Cerebellar cortex (tissue), 1 donor: ENCODE data around the gene GRM5.
"Not testable (repeated sequence)": the region's sequence is repeated elsewhere in the genome, so short reads cannot be mapped to it uniquely, and the experiment has no call there.

Source experiments
- DNase-seq: peaks from one replicate; pipeline ENCODE4 v3.0.0-alpha.2; 2015; ENCODE audit warnings: low spot score

Gene GRM5

DNA sequence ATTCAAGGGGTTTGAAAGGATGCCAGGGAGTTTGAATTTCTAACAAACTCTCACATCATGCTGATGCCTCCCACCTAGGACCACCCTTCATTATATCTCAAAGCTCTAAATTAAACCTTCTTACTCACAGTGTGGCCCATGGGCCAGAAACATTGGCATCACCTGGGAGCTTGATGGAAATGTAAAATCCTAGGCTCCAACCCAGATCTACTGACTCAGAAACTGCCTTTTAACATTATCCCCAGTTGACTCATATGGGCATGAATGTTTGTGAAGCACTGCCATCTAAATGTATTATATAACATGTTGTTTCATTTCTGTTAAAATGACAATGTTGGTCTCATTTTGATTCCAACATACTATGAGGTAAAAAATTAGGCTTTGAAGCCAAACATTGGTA lies 90.3 kb downstream of the GRM5 start:
- DNase-seq: not testable (repeated sequence)

DNA sequence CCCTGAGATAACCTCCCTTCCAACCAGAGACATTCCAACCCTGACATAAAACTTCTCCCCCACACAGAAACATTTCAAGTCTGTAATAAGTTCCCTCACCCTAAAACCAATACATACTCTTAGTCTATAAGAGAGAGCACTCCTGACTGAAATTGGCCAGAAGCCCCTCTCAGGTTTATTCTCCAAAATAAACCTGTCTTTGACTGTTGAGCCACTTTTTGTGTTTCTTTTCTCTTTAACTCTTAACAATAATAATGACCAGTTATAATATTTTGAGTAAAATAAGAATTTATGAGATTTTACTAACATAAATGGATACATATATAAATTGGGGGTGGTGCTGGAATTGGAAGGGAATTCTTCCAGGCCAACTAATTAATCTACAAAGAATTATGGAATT lies 93.6 kb downstream of the GRM5 start:
- DNase-seq: no peak

DNA sequence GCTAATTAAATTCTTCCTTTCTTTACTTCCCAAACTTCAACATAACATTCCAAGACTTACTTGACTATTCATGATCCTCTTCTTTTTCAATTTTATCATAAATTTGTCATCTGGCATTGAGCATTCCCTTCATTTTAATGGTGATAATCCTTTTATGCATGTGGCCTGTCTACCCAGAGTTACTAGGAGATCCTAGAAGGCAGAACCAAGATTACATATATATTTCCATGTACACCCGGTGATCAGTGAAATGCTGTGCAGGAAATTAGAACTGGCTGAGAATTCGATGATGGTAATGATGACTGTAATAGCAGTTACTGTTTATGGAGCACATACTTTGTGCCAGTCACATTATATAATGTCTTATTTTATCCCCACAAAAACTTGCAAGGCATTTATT lies 104.2 kb downstream of the GRM5 start:
- not testable (repeated sequence) for DNase-seq

DNA sequence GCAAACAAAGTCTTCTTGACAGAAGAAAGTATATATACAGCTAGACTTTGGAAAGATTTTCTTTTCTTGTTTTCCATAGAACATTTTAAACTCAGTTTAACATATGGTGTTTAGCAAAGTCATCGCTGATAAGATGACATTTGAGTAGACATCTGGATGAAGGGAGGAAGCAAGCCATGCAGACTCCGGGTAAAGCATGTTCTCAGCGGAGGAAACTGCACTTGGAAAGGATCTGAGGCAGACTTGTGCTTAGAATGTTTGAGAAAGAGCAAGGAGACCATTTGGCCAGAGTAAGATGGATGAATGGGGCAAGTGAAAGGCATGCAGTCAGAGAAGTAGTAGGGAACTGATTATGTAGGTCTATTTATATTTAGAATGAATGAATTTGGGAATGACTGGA lies 105.9 kb downstream of the GRM5 start:
- not testable (repeated sequence) for DNase-seq

DNA sequence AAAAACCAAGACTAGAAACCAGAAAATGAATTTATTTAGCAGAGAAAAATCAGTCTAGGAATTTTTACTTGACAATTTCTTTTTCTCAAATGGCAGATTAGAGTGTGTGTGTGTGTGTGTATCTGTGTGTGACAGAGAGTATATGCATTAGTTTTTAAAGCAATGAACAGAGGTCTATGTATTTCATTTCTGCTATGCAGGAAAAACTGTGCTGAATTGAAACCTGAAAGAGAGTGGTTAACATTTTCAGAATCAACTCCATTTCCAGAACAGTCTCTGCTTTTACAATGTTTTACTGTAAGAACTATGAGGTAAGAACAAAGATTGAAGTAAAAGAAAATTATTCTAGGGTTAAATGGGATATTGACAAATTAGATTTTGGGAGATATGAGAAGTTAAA lies 114.8 kb downstream of the GRM5 start:
- no peak for DNase-seq

DNA sequence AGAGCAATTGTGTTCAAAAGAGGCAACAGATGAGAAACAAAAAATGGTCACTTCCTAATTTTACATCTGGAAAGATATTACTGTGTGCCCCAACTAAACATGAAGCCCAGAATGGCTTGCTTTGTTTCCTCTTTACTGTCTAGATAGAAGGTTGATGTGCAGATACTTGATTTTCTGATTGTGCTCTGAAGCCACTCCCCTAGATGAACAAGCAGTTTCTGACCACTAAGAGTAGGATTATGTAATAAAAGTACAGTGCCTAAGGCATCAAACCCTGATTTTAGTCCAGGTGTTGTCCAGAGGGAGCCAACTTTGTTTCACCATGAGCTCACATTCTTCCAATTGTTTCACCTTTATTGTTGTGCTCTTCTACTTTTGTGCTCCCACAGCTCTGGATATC lies 116.9 kb downstream of the GRM5 start:
- DNase-seq: not testable (repeated sequence)

DNA sequence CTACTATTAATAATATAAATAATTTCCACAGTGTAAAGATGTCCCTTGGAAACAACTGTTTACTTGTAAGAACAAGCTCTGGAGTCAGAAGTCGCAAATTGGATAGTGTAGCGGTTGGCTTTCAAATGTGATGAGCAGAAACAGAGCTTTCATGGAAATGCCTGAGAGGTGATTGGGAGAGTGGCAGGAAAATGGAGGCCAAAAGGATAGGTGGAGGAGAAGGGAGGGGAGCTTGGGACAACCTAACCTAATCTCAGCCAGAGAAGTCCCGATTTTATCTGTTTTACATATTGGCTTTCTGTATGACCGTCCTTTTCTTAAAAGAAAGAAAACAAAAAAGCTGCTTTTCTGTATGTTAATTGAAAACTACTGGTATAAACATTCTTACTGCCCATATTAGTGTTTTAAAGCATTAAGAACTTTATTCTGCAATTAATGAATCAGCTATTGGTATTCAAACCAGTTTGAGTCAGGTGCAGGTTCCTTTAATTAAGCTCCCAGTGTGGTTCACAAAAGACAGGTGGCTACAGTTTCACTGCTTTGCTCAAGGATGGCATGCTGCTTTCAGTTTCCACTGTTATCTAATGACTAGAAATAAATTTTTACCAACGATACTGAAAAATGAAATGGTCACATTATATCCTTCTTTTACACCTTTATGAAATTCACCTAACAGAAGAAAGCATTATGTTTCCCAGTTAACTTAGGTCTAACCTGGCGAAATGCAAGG lies 117.8 kb downstream of the GRM5 start:
- not testable (repeated sequence) for DNase-seq

DNA sequence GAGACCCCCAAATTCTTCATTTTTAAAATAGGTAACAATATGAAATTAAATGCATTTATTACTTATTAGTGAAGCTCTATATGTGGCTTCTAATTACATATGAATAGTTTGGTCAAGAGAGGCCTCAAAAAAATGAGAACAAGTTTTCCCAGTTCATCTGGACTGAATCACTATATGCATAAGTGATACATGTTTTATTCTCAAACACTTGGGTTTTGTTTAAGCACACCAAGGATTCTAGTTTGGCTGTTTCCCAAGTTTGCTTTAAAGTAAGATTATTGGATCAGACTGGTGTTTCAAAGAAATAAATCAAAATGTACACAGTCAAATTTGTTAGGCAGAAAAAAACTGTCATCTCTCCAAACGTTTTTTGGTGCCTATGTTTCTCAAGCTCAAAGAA lies 136.1 kb downstream of the GRM5 start:
- DNase-seq: not testable (repeated sequence)

DNA sequence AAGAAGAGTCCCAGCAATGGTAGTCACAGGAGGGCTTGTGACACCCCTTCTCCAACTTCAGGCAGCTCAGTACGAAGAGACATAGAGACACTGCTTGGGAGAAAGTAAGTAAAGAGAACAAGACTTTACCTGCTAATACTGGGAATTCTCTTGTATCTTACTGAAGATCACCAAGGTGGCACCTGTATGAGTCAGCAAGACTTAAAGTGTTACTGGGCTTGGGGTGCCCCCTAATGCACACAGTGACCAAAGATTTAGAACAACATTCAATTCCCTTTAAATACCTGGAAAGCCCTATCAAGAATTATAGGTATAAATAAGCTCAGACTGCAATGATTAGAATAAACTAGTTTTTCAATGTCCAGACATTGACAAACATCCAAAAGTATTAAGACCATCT lies 148.7 kb downstream of the GRM5 start:
- not testable (repeated sequence) for DNase-seq

DNA sequence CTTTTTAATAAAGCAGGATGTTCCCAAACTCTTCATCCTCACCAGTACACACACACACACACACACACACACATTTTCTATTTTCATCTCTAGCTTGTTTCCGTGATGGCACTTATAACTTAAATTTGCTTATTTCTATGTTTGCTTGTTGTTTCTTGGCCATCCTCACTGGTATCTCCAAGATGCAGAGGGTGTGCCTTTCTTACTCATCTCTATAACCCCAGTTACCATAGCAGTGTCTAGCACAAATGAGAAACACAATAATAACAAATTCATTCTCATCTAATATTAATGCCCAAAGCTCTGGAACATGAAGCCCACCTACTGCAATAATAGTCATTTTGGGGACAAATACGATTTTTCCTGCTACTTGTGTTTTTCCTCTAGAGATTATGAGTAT lies 156.3 kb downstream of the GRM5 start:
- no peak for DNase-seq

DNA sequence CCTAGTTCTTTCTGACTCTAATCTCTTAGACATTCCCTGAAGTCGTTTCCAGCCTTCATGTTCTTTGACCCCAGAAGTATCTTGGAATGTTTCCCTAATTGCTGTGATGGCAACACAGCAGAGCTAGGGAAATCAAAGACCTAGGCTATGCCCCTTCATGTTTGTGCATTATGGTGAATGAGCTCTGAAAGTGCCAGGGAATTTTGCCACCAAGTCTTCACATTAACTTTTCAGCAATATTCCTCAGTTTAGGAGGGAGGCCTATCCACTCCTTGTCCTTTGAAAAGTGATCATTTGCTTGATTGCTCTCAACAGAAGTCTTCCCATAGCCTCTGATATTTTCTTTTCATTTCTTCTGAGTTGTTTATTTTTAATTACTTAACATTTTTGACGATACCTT lies 164.3 kb downstream of the GRM5 start:
- not testable (repeated sequence) for DNase-seq

DNA sequence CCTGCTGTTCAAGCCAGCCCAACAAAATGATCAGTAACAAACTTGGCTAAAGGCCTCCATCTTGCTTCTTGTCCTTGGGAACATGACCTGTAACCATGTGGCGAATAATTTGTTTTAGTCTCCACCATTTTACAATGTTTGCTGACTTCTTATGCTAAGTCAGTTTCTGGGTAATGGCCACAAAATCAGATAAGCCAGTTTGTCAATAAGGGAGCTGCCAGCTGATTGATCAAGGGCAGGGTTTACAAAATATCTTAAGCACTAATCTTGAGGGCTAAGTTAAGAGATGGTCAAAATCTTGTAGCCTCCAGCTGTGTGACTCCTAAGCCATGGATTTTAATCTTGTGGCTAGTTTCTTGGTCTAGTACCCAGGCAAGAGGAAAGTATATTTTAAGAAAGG lies 176.9 kb downstream of the GRM5 start:
- not testable (repeated sequence) for DNase-seq

DNA sequence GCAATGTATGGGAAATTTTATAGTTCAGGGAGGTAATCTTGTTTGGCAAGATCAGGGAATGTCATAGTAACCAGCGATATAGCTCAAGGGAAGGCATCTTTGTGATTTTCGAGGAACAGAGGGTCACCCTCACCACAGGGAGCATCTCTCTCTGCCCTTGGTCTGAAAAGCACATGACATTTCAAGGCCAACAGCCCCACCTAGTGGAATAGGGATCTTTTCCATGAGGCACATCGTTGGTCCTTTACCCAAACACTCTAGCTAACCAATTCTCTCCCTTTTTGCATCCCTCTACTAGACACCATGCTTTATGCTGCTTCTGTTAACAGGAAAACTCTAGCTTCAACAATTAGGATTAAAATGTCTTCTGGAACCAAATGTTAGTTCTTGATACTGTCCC lies 179.0 kb downstream of the GRM5 start:
- peak; percentile 22 for DNase-seq

DNA sequence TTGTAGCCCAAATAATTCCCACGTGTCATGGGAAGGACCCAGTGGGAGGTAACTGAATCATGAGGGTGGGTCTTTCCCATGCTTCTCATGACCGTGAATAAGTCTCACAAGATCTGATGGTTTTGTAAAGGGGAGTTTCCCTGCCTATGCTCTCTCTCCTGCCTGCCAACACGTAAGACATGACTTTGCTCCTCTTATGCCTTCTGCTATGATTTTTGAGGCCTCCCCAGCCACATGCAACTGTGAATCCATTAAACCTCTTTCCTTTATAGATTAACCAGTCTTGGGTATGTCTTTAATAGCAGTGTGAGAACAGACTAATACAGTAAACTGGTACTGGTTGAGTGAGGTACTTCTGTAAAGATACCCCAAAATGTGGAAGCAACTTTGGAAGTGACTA lies 183.0 kb downstream of the GRM5 start:
- not testable (repeated sequence) for DNase-seq

DNA sequence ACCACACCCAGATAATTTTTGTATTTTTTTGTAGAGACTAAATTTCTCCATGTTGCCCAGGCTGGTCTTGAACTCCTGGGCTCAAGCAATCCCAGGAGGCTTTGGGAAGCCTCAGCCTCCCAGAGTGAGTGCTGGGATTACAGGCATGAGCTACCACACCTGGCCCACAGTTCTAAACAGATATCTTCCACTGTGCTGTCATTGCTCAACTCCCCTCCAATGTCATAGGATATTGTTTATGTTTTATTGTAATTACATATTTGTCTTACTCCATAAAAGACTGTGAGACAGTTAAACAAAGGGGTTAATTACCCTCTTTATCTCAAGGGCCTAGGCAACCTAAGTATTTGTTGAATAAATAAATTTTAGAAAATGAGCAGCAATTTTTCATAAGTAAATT lies 204.2 kb downstream of the GRM5 start:
- no peak for DNase-seq

DNA sequence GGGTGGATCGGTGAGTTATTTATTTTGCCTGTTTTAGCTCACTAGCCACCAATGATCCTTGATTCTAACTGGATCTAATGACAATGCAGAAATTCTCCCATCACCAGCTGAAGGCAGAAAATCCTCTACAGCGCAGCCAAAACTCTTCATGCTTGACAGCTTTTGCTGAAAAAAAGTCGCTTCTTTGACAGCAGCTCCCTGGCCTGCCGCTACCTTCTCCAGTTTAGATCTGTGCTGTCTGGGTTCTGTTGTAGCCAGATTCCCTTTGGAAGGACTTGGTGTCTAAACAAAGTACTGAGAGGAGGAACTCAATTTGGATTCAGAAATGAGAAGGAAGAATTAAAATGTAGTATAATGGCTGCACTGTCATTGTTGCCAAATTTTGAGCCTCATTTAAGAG lies 205.4 kb downstream of the GRM5 start:
- peak; percentile 23 for DNase-seq

DNA sequence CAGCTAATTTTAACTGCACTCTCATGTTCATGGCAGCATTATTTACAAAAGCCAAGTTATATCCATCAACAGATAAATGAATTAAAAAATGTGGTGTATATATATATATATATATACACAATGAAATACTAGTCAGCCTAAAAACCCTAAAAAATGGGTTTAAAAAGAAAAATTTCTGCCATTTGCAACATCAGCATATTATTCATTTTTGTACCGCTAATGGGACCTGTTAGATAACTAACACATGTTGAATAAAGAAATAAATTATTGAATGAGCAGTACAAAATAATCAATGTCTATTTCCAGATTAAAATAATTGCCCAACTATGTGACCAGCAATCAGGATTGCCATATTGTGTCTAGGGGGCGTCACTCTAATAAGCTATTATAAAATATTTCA lies 211.8 kb downstream of the GRM5 start:
- DNase-seq: not testable (repeated sequence)

DNA sequence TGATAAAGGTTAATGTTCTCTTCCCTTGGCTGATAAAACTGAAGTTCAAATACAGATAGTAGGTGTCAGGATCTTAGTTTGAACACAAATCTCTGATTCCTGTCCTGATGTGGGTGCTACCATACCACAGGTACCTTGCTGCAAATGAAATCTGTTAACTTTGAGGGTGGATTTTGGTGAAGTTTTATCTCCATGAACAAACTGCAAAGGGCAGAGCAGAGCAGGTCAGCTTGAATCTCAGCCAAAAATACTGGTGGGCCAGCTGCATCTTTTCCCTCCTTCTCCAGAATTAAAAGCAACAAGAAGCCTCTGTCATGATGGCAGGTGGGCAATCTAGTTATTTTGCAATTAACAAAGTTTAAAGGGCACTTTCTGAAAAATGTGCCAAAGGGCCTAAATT lies 214.2 kb downstream of the GRM5 start:
- DNase-seq: not testable (repeated sequence)

DNA sequence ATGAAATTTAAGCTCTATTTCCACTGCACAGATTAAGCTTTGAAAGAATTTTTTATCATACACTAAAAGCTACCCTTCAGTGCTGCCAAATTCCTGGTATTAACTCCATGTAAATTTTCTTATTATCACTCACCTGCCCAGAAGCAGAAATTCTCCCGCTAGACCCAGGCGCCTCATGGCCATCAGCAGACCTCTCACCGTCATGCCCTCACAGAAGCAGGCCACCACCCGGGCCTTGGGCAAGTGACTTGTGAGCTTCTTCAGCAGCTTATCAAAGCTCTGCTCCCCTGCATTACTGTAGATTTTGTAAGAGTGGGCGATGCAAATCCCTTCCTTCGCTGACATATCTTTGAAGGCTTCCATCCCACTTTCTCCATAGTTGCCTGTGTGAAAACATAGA lies 216.0 kb downstream of the GRM5 start:
- not testable (repeated sequence) for DNase-seq

DNA sequence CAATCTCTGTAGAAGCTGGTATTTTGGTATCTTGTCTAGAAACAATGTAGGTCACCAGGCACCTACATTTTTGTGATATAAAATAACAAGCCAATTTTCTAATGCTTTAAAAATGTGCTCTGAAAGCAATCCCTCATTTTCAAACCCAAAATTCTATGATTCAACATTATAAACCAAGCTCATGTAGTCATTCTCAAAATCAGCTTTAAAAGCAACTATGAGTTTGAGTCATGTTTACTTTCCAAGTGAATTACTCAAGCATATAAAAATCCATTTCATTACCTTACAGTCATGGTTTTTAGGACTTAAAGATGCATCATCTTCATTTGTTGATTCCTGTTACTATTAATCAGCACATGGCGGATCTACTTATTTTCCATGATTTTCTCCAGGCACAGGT lies 216.4 kb downstream of the GRM5 start:
- DNase-seq: no peak

DNA sequence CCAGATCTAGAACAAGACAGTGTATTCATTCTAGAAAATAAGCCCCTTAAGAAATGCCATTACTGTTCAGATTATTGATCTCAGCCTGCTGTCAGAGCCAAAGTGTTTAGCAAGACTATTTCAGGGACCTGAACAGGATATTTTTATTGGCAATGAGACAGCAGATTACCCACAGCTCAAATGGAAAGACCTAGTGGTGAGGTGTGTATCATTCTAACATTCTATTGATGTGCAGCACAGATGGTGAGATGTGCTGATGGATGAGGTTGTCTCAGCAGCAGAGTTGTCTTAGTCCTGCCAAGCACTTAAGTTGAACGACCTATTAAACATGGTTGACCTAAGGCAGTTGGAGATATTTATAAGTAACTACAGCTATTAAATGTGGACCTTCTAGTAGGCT lies 219.5 kb downstream of the GRM5 start:
- DNase-seq: not testable (repeated sequence)

DNA sequence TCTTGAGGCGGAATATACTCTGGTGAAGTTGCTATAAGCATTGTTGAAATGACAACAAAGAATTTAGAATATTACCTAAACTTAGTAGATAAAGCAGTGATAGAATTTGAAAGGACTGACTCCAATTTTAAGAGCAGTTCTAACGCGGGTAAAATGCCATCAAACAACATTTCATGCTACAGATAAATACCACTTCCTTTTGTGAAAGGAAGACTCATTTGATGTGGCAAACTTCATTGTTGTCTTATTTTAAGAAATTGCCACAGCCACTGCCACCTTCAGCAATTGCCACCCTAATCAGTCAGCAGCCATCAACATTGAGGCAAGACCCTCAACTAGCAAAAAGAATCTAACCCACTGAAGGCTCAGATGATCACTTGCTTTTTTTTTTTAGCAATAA lies 220.8 kb downstream of the GRM5 start:
- not testable (repeated sequence) for DNase-seq

DNA sequence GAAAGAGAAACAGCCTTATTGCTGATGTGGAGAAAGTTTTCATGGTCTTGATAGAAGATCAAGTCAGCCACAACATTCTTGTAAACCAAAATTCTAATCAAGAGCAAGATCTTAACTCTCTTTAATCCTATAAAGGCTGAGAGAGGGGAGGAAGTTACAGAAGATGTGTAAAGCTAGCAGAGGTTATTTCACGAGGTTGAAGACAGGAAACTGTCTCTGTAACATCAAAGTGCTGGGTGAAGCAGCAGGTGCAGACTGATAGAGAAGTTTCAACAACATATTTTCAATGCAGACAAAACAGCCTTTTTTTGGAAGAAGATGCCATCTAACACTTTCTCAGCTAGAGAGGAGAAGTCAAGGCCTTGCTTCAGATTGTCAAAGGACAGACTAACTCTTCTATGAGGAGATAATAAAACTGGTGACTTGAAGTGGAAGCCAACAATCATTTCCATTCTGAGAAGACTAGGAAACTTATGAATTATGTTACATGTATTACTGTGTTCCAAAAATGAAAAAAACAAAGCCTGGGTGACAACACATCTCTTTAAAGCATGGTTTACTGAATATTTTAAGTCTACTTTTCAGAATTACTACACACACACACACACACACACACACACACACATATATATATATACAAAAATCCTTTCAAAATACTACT lies 221.9 kb downstream of the GRM5 start:
- DNase-seq: not testable (repeated sequence)

DNA sequence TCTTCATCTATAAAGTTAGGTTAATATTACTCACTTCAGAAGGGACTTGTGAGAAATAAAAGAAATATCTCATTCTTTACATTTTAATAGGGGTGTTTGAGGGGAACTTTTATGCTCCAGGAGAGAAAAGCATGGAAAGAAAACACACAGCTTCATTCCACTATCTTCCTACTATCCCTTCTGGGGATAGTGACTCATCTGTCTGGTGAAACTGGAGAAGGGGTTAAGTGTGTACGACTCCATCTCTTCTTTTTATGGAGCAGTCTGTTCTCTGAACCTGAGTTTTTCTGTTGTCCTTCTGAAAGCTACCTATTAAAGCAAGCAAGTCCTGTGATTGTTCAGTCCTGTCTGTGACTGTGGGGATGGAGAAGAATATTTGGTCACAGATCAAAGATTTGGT lies 227.6 kb downstream of the GRM5 start:
- DNase-seq: not testable (repeated sequence)
